ENCODE results near the gene LRRTM3. TPM values are rescaled to one million over a fixed set of nuclear protein-coding genes. Genes with fewer than 3 reads are reported as not detected.

Gene LRRTM3
- polyA plus RNA-seq (2012; rRNA removed) = not detected in 2 replicates
- not detected in 2 replicates for polyA plus RNA-seq (2012; cell fraction: cytosol; rRNA removed)
- 0.01 TPM in 1 of 2 replicates, not detected in the other for polyA plus RNA-seq (2012; cell fraction: nucleus; rRNA removed)

GRCh38 chr10:66925896-66926715 lies at the start of gene LRRTM3:
TSS of gene LRRTM3 (plus strand) at chr10:66926036.
- no peak within 1 kb of the TSS for H3K9ac ChIP-seq
- H3K79me2 ChIP-seq (ENCODE audit: insufficient read depth) = no peaks in the 10 kb centered on the region
- peak within 1 kb of the TSS; percentile 12 to 38; a peak in 3 of 4 replicates for H3K4me3 ChIP-seq (ENCODE audit: low read depth in 2 of 2, low read length in 1 of 2)
- no peaks in the 10 kb centered on the region for H3K9me2 ChIP-seq
- no peaks in the 10 kb centered on the region for H3K36me3 ChIP-seq (replicated peaks in 1 of 2; ENCODE audit: control insufficient read depth in 1 of 2, insufficient read depth in 2 of 2, low read length in 1 of 2)
- peak within 1 kb of the TSS; percentile 65 for H3K4me2 ChIP-seq
- DNase-seq = peak; percentile 64
- H3K27me3 ChIP-seq (ENCODE audit: insufficient read depth) = peaks cover 31% of the 10 kb centered on the region
- 6% methylated on average over 15 of the region's 16 CpGs for WGBS (ENCODE audit: low lambda C conversion rate)
- H3K9me3 ChIP-seq = no peaks in the 10 kb centered on the region
- H3K4me1 ChIP-seq (ENCODE audit: control insufficient read depth in 1 of 2, insufficient read depth in 2 of 2, low read depth in 1 of 2, low read length in 1 of 2) = peaks cover 0 to 8% of the 10 kb centered on the region in 2 experiments; a peak in 1 of 4 replicates
- CTCF ChIA-PET = interaction anchor here (0.6 to 1.8 kb wide), 15 partner anchors 9 to 1828 kb away, joined by 3 to 9 read pairs (median 4); no protein-coding TSS in a partner anchor
- no peaks in the 10 kb centered on the region for H4K20me1 ChIP-seq (ENCODE audit: insufficient read depth)
- H3K27ac ChIP-seq (ENCODE audit: low read depth in 2 of 2, low read length in 1 of 2) = no peak within 1 kb of the TSS
- POLR2A ChIA-PET = no interaction called here
- no peak within 1 kb of the TSS for H2AFZ ChIP-seq (ENCODE audit: low read depth)
- no peaks in the 10 kb centered on the region for H3F3A ChIP-seq (replicated peaks; ENCODE audit: insufficient read depth)
- peak; percentile 47; the same call in 1 of the 2 replicates for TF ChIP-seq MXI1 (IDR thresholded peaks at IDR 0.05; ENCODE audit: low read depth, low read length)
- TF ChIP-seq IRF3 (IDR thresholded peaks at IDR 0.05; ENCODE audit: low read depth, low read length) = no peak
- TF ChIP-seq, protein P1, sequence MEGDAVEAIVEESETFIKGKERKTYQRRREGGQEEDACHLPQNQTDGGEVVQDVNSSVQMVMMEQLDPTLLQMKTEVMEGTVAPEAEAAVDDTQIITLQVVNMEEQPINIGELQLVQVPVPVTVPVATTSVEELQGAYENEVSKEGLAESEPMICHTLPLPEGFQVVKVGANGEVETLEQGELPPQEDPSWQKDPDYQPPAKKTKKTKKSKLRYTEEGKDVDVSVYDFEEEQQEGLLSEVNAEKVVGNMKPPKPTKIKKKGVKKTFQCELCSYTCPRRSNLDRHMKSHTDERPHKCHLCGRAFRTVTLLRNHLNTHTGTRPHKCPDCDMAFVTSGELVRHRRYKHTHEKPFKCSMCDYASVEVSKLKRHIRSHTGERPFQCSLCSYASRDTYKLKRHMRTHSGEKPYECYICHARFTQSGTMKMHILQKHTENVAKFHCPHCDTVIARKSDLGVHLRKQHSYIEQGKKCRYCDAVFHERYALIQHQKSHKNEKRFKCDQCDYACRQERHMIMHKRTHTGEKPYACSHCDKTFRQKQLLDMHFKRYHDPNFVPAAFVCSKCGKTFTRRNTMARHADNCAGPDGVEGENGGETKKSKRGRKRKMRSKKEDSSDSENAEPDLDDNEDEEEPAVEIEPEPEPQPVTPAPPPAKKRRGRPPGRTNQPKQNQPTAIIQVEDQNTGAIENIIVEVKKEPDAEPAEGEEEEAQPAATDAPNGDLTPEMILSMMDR (IDR thresholded peaks at IDR 0.05) = peak; percentile 72
- no peak for TF ChIP-seq NFIC (IDR thresholded peaks at IDR 0.05; ENCODE audit: borderline replicate concordance)
- TF ChIP-seq REST (IDR thresholded peaks at IDR 0.05; ENCODE audit: low read depth, low read length) = no peak
- no peak for TF ChIP-seq GABPA (IDR thresholded peaks at IDR 0.05; ENCODE audit: low read depth)
- TF ChIP-seq RCOR1 (IDR thresholded peaks at IDR 0.05; ENCODE audit: low read length) = peak; percentile 13; the same call in 1 of the 2 replicates
- TF ChIP-seq FOXM1 (IDR thresholded peaks at IDR 0.05; ENCODE audit: low read depth) = no peak
- no peak for TF ChIP-seq NRF1 (IDR thresholded peaks at IDR 0.05; ENCODE audit: low read depth, low read length)
- TF ChIP-seq RXRA (IDR thresholded peaks at IDR 0.05; ENCODE audit: borderline replicate concordance, low read depth) = no peak
- TF ChIP-seq, protein P2, sequence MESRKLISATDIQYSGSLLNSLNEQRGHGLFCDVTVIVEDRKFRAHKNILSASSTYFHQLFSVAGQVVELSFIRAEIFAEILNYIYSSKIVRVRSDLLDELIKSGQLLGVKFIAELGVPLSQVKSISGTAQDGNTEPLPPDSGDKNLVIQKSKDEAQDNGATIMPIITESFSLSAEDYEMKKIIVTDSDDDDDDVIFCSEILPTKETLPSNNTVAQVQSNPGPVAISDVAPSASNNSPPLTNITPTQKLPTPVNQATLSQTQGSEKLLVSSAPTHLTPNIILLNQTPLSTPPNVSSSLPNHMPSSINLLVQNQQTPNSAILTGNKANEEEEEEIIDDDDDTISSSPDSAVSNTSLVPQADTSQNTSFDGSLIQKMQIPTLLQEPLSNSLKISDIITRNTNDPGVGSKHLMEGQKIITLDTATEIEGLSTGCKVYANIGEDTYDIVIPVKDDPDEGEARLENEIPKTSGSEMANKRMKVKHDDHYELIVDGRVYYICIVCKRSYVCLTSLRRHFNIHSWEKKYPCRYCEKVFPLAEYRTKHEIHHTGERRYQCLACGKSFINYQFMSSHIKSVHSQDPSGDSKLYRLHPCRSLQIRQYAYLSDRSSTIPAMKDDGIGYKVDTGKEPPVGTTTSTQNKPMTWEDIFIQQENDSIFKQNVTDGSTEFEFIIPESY (IDR thresholded peaks at IDR 0.05; ENCODE audit: borderline replicate concordance, low read depth) = no peak
- no peak for TF ChIP-seq POLR2AphosphoS5 (IDR thresholded peaks at IDR 0.05; ENCODE audit: low read depth, low read length)
- no peak for TF ChIP-seq TEAD4 (IDR thresholded peaks at IDR 0.05; ENCODE audit: borderline replicate concordance, insufficient read depth)
- TF ChIP-seq RAD21 (IDR thresholded peaks at IDR 0.05; ENCODE audit: low read length) = peak; percentile 49
- peak; percentile 25; the same call in 1 of the 2 replicates for TF ChIP-seq SMC3 (IDR thresholded peaks at IDR 0.05; ENCODE audit: low read depth, low read length)
- no peak for TF ChIP-seq RFX5 (IDR thresholded peaks at IDR 0.05; ENCODE audit: low read length)
- TF ChIP-seq USF2 (IDR thresholded peaks at IDR 0.05; ENCODE audit: borderline replicate concordance, low read depth, low read length) = no peak
- TF ChIP-seq JUND (IDR thresholded peaks at IDR 0.05) = no peak
- TF ChIP-seq GATA2 (CRISPR knock-in tag; IDR thresholded peaks at IDR 0.05) = no peak
- TF ChIP-seq MEF2A (IDR thresholded peaks at IDR 0.05; ENCODE audit: borderline replicate concordance, low read depth) = no peak
- TF ChIP-seq EP300 (IDR thresholded peaks at IDR 0.05; ENCODE audit: borderline replicate concordance in 1 of 2, low read depth in 1 of 2, low read length in 1 of 2) = no peak
- TF ChIP-seq FOSL2 (IDR thresholded peaks at IDR 0.05; ENCODE audit: borderline replicate concordance, low read depth) = no peak
